Keratinocyte (primary cell): ENCODE results near the gene AHNAK.

ENCODE experiments used
- CTCF ChIP-seq, 3 experiments: IDR thresholded peaks in 1 of 3; conservative IDR thresholded peaks in 1 of 3; optimal IDR thresholded peaks in 1 of 3; 2 replicates in 2 of 3; 3 replicates in 1 of 3; pipeline versions ENCODE3 to v1.5.1; 2011; ENCODE audit warnings: low read length in 3 of 3, mild to moderate bottlenecking in 3 of 3, moderate library complexity in 2 of 3, control low read depth in 1 of 3, inconsistent platforms in 1 of 3; ENCODE audit not compliant: insufficient read depth in 2 of 3; ENCODE audit errors: extremely low read depth in 1 of 3
- EZH2 ChIP-seq: IDR thresholded peaks from one replicate; pipeline ENCODE4 v1.6.1; 2012; ENCODE audit warnings: inconsistent platforms, mild to moderate bottlenecking, low read length, moderate library complexity

GRCh38 chr11:62421996-62422395 is 124.6 kb downstream of the AHNAK start:
- TF ChIP-seq CTCF (optimal IDR thresholded peaks at IDR 0.05 in 1 of 3, IDR thresholded peaks at IDR 0.05 in 1 of 3, conservative IDR thresholded peaks at IDR 0.05 in 1 of 3; ENCODE audit: extremely low read depth in 1 of 3, insufficient read depth in 2 of 3, low read length in 3 of 3) (no peak), EZH2 (no peak)
